ENCODE data around the gene BAZ2B.

DNA sequence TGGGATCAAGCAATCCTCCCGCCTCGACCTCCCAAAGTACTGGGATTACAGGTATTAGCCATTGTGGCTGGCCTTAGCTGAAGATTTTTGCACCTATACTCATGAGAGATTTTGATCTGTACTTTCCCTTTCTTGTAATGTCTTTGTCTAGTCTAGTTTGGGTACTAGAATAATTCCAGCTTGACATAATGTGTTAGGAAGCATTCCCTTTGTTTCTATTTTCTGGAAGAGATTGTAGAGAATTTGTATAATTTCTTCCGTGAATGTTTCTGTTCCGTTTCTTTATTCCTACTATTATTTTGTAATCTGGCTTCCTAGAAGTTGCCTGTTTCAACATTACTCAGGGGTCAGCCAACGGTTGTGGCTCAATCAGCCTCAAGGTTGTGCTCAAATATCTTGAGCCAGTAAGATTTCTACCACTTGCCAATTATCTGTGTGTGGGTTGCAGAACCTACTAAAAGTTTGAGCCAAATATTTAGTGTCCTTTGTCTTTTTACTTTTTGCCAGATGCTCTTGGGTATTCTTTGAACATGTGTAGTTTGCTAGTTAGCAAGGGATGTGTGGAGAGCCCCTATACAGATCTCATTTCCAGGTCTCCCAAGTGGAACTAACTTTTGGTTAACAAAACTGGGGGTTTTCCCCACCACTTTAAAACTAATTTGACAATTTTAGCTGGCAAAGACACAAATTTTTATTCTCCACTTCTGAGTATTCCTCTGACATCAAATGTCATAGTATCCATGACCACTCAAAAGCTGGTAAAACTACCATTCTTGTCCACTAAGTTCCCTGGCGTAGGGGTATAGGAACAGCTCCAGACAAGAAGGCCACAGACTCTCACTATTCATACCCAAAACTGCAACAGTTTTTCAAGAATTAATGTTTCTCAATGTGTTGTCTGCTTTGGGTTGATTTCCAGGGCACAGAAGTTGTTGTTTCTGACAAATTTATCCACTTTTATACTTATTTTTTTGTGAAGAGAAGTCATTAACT lies 42.8 kb upstream of the BAZ2B start:
- TF ChIP-seq TEAD4 (IDR thresholded peaks at IDR 0.05; ENCODE audit: borderline replicate concordance, insufficient read depth) (no peak), GABPA (IDR thresholded peaks at IDR 0.05; ENCODE audit: low read depth) (no peak)
- TF ChIP-seq, protein P1, sequence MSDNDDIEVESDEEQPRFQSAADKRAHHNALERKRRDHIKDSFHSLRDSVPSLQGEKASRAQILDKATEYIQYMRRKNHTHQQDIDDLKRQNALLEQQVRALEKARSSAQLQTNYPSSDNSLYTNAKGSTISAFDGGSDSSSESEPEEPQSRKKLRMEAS (IDR thresholded peaks at IDR 0.05; ENCODE audit: low read depth): no peak
- TF ChIP-seq, protein P2, sequence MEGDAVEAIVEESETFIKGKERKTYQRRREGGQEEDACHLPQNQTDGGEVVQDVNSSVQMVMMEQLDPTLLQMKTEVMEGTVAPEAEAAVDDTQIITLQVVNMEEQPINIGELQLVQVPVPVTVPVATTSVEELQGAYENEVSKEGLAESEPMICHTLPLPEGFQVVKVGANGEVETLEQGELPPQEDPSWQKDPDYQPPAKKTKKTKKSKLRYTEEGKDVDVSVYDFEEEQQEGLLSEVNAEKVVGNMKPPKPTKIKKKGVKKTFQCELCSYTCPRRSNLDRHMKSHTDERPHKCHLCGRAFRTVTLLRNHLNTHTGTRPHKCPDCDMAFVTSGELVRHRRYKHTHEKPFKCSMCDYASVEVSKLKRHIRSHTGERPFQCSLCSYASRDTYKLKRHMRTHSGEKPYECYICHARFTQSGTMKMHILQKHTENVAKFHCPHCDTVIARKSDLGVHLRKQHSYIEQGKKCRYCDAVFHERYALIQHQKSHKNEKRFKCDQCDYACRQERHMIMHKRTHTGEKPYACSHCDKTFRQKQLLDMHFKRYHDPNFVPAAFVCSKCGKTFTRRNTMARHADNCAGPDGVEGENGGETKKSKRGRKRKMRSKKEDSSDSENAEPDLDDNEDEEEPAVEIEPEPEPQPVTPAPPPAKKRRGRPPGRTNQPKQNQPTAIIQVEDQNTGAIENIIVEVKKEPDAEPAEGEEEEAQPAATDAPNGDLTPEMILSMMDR (IDR thresholded peaks at IDR 0.05): no peak
- TF ChIP-seq, protein P3, sequence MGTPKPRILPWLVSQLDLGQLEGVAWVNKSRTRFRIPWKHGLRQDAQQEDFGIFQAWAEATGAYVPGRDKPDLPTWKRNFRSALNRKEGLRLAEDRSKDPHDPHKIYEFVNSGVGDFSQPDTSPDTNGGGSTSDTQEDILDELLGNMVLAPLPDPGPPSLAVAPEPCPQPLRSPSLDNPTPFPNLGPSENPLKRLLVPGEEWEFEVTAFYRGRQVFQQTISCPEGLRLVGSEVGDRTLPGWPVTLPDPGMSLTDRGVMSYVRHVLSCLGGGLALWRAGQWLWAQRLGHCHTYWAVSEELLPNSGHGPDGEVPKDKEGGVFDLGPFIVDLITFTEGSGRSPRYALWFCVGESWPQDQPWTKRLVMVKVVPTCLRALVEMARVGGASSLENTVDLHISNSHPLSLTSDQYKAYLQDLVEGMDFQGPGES (IDR thresholded peaks at IDR 0.05; ENCODE audit: low read depth, low read length): no peak
- TF ChIP-seq, protein P4, sequence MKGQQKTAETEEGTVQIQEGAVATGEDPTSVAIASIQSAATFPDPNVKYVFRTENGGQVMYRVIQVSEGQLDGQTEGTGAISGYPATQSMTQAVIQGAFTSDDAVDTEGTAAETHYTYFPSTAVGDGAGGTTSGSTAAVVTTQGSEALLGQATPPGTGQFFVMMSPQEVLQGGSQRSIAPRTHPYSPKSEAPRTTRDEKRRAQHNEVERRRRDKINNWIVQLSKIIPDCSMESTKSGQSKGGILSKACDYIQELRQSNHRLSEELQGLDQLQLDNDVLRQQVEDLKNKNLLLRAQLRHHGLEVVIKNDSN (IDR thresholded peaks at IDR 0.05; ENCODE audit: borderline replicate concordance, low read depth): no peak
